Measurements from ENCODE around the gene GPR137B. TPM values are rescaled to one million over a fixed set of nuclear protein-coding genes. Genes with fewer than 3 reads are reported as not detected.

Gene GPR137B
- total RNA-seq, 1 donor from 2014 or later, result 6.3 TPM

DNA sequence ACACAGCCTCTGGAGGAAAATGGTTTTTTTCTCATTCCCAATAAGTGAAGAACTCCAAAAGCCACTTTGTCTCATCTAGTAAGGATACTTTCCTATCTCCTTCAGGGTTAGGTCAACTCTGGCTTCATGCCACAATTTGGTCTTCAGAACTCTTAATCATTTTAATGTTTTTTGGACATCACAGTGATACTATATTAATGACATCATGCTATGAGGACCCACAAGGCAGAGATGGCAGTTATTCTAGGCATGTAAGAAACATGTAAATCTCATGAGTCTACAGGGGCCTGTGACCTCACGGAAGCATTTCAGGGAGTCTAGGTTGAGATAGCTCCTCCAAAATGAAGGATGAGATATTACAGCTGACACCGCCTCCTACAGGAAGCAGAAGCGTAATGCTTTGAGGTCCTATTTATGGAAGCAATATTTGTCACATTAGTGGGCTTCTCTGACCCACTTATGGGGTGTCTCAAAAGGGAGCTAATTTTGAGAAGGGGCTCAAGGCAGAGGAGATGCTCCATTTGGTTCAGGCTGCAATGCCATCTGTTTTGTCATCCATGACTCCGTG lies 5.0 kb upstream of the GPR137B start:
- Histone ChIP-seq H3K36me3 (ENCODE audit: control insufficient read depth, insufficient read depth, low read length) (no peaks in the 10 kb centered on the region), H3K27me3 (ENCODE audit: control insufficient read depth, insufficient read depth, low read length) (no peaks in the 10 kb centered on the region), H3K4me3 (ENCODE audit: low read depth, low read length) (no peak overlapping the region)
- TF ChIP-seq, protein P1, sequence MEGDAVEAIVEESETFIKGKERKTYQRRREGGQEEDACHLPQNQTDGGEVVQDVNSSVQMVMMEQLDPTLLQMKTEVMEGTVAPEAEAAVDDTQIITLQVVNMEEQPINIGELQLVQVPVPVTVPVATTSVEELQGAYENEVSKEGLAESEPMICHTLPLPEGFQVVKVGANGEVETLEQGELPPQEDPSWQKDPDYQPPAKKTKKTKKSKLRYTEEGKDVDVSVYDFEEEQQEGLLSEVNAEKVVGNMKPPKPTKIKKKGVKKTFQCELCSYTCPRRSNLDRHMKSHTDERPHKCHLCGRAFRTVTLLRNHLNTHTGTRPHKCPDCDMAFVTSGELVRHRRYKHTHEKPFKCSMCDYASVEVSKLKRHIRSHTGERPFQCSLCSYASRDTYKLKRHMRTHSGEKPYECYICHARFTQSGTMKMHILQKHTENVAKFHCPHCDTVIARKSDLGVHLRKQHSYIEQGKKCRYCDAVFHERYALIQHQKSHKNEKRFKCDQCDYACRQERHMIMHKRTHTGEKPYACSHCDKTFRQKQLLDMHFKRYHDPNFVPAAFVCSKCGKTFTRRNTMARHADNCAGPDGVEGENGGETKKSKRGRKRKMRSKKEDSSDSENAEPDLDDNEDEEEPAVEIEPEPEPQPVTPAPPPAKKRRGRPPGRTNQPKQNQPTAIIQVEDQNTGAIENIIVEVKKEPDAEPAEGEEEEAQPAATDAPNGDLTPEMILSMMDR (IDR thresholded peaks at IDR 0.05; ENCODE audit: insufficient read depth, low read length, severe bottlenecking), result no peak
- FAIRE-seq (no peak), DNase-seq (ENCODE audit: low read depth) (peak; percentile 7)

DNA sequence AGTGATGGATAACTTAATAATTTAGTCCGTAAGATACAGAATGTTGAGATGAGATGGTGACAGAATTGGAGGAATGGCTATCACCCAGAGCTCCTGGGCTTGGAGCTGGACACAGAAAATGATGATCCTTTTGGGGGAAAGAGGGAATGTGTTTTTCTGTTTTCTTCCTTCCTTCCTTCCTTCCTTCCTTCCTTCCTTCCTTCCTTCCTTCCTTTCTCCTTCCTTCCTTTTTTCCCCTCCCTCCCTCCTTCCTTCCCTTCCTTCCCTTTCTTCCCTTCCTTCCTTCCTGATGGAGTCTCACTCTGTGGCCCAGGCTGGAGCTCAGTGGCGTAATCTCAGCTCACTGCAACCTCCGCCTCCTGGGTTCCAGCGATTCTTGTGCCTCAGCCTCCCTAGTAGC lies 2.8 kb upstream of the GPR137B start:
- no peak for FAIRE-seq
- TF ChIP-seq, protein P1 (IDR thresholded peaks at IDR 0.05; ENCODE audit: insufficient read depth, low read length, severe bottlenecking), result no peak
- no peaks in the 10 kb centered on the region for H3K27me3 ChIP-seq (ENCODE audit: control insufficient read depth, insufficient read depth, low read length)

DNA sequence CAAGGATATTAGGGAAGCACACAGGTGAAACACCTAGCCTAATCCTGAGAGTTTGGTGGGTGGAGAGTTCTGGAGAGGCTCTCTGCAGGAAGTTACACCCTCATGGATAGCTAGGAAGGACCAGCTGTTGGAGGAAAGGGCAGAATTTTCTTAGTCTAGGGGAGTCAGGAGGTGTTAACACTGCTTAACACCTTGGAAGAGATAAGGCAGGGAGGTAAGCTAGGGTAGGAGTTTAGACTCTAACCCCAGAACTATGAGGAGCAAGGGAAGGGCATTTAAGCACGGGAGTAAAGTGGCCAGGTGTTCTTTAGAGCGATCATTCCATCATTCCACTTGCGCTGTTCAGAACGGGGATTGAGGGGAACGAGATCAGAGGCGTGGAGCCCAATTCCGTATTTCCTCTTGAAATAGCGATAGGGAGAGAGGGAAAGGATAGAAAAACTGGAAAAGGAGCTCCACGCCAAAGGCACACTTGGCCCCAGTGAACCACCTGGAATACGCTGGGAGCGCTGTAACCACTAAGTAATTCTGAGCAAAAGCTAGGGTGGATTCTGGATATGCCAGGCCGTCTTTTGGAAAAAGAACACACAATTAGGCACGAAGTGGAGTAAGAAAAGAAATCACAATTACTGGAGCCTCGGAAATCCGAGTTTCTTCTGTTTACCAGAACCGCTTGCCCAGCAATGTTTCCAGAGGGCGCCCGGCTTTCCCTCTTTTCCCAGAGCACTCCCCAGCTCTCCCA lies 1.5 kb upstream of the GPR137B start:
- DNase-seq (ENCODE audit: low read depth) (peak; percentile 10), FAIRE-seq (no peak)
- Histone ChIP-seq H3K27me3 (ENCODE audit: control insufficient read depth, insufficient read depth, low read length) (no peaks in the 10 kb centered on the region), H3K4me3 (ENCODE audit: low read depth, low read length) (peak overlapping the region; percentile 76), H3K36me3 (ENCODE audit: control insufficient read depth, insufficient read depth, low read length) (no peaks in the 10 kb centered on the region)
- TF ChIP-seq, protein P1 (IDR thresholded peaks at IDR 0.05; ENCODE audit: insufficient read depth, low read length, severe bottlenecking), result no peak

More for the DNA sequence above, 2.8 kb upstream of the GPR137B start:
- no peak for DNase-seq (ENCODE audit: low read depth)
- no peaks in the 10 kb centered on the region for H3K36me3 ChIP-seq (ENCODE audit: control insufficient read depth, insufficient read depth, low read length)
- no peak overlapping the region for H3K4me3 ChIP-seq (ENCODE audit: low read depth, low read length)

DNA sequence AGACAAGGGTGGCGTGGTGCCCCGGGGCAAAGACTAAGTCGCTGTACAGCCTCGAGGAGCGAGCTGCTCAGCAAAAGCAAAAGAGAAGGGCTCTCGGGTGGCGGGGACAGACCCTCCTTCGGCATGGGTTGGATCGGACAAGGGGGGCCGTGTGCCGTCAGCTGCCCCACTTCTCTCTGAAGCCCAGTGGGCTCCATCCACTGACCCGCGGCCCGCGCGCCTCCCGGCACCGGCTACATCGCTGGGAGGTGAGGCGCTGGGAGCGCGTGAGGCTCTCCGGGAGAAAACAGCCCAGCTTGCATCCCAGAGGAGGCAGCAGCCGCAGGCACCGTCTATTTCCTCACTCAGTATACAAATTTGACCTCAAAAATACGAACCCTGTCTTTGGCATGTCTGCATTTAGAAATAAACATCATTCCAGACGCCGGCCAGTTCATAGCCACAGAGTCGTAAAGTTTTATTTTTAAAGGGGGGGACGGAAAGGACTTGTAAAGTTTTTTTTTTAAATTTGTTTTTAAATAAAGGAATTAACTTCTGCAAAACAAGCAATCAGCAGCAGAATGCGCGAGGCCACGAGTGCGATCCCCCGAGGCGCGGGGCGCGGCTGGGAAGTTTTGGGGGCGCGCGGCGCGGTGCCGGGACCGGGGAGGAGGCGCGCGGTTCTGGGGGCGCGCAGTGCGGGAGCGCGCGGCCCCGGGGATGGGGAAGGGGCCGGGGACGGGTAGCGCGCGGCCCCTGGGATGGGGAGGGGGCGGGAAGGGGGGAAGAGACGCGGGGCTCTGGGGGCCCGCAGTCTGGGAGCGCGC lies 689 bp upstream of the GPR137B start:
- peak; percentile 23 for DNase-seq (ENCODE audit: low read depth)
- Histone ChIP-seq H3K27me3 (ENCODE audit: control insufficient read depth, insufficient read depth, low read length) (no peaks in the 10 kb centered on the region), H3K36me3 (ENCODE audit: control insufficient read depth, insufficient read depth, low read length) (no peaks in the 10 kb centered on the region), H3K4me3 (ENCODE audit: low read depth, low read length) (peak overlapping the region; percentile 76)
- no peak for FAIRE-seq
- TF ChIP-seq, protein P1 (IDR thresholded peaks at IDR 0.05; ENCODE audit: insufficient read depth, low read length, severe bottlenecking), result no peak

DNA sequence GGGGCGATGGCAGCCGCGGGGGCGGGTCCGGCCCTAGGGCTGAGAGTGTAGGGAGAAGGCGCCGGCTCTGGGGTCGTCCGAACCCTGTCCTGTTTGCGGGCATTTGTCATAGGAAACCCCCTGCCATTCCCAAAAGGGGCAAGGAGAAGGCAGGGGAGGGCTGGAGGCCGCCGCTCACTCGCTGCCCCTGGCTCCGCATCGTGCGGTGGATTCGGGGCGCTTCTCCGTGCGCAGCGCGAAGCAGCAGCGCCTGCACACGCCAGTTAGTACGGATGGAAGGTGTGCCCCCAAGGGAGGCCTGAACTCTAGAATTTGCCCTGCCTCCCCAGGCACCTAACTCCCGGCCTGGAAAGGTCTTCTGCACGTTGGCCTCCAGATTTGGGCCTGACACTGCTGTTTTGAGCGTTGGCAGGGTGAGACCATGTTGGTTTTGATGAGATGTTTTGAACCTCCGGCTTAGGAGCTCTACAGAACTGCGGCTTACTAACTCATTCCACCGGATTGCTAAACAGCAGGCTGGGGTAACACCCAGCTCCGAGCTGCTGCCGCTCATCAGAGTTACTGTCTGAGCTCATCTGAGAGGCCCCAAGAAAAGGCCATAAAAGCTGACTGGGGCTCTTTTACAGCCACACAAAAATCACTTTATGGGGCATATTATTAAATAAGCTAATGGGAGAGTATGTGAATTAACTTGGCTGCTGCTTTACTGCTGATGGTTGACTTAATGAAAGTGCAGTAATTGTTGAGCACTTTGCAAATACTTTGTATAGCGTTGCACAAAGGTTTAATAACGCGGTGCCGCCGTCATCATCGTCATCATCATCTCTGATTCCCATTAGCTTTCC lies 987 bp downstream of the GPR137B start:
- Histone ChIP-seq H3K4me3 (ENCODE audit: low read depth, low read length) (peak overlapping the region; percentile 76), H3K36me3 (ENCODE audit: control insufficient read depth, insufficient read depth, low read length) (no peaks in the 10 kb centered on the region), H3K27me3 (ENCODE audit: control insufficient read depth, insufficient read depth, low read length) (no peaks in the 10 kb centered on the region)
- FAIRE-seq, result no peak
- TF ChIP-seq, protein P1 (IDR thresholded peaks at IDR 0.05; ENCODE audit: insufficient read depth, low read length, severe bottlenecking), result no peak
- DNase-seq (ENCODE audit: low read depth), result peak; percentile 59
